Daoy (cell line): ENCODE measurements around the gene GRID2. TPM values are rescaled to one million over a fixed set of nuclear protein-coding genes. Genes with fewer than 3 reads are reported as not detected.
"Not testable (repeated sequence)": the region's sequence is repeated elsewhere in the genome, so short reads cannot be mapped to it uniquely, and the experiment has no call there.

Source experiments
- DNase-seq: peaks from one replicate; pipeline ENCODE4 v3.0.0-alpha.2; 2015; ENCODE audit warnings: low read depth
- total RNA-seq: library from RNA; depleted of rRNA; stranded (reverse); fragments of >200 nt; shearing (Covaris generic); gene quantifications from 2 replicates; pipeline ENCODE4 v1.2.3, GENCODE V29; 2014; rRNA removed

Gene GRID2
- total RNA-seq = 1.1 and 3.5 TPM in 2 replicates

GRCh38 chr4:92303621-92304027 lies at the start of gene GRID2:
GRID2 (plus strand) TSS chr4:92303966.
- DNase-seq = peak; percentile 17

GRCh38 chr4:92253986-92254671 lies 49.6 kb upstream of the GRID2 start:
- DNase-seq = no peak

GRCh38 chr4:92254767-92255442 lies 48.9 kb upstream of the GRID2 start:
- no peak for DNase-seq

GRCh38 chr4:92255920-92256244 lies 47.9 kb upstream of the GRID2 start:
- DNase-seq = no peak

GRCh38 chr4:92257931-92258857 lies 45.6 kb upstream of the GRID2 start:
- DNase-seq = no peak

- no peak for DNase-seq
Observed at GRCh38 chr4:92261256-92261655, 42.5 kb upstream of the GRID2 start.

- no peak for DNase-seq
Observed at GRCh38 chr4:92262371-92262770, 41.4 kb upstream of the GRID2 start.

- no peak for DNase-seq
Observed at GRCh38 chr4:92263010-92263409, 40.8 kb upstream of the GRID2 start.

- no peak for DNase-seq
Observed at GRCh38 chr4:92263575-92263974, 40.2 kb upstream of the GRID2 start.

GRCh38 chr4:92264163-92264562 lies 39.6 kb upstream of the GRID2 start:
- DNase-seq = no peak

GRCh38 chr4:92265021-92265420 lies 38.7 kb upstream of the GRID2 start:
- DNase-seq = no peak

GRCh38 chr4:92265798-92266197 lies 38.0 kb upstream of the GRID2 start:
- no peak for DNase-seq

GRCh38 chr4:92266521-92266920 lies 37.2 kb upstream of the GRID2 start:
- DNase-seq = no peak

GRCh38 chr4:92268642-92269041 lies 35.1 kb upstream of the GRID2 start:
- DNase-seq = no peak

GRCh38 chr4:92270908-92271307 lies 32.9 kb upstream of the GRID2 start:
- no peak for DNase-seq

GRCh38 chr4:92271551-92271950 lies 32.2 kb upstream of the GRID2 start:
- DNase-seq = not testable (repeated sequence)

GRCh38 chr4:92277057-92277881 lies 26.5 kb upstream of the GRID2 start:
- DNase-seq = not testable (repeated sequence)

GRCh38 chr4:92279296-92279695 lies 24.5 kb upstream of the GRID2 start:
- no peak for DNase-seq

- DNase-seq = no peak
Observed at GRCh38 chr4:92299152-92299551, 4.6 kb upstream of the GRID2 start.

- peak; percentile 1 for DNase-seq
Observed at GRCh38 chr4:92304121-92304520, 355 bp downstream of the GRID2 start.

- peak; percentile 2 for DNase-seq
Observed at GRCh38 chr4:92304606-92305005, 840 bp downstream of the GRID2 start.
